Measurements from ENCODE around the gene LIMS4.
"Not testable (repeated sequence)": the region's sequence is repeated elsewhere in the genome, so short reads cannot be mapped to it uniquely, and the experiment has no call there.

GRCh38 chr2:110468921-110469320 lies 3.7 kb downstream of the LIMS4 start:
- not testable (repeated sequence) for TF ChIP-seq POLR2AphosphoS5 (IDR thresholded peaks at IDR 0.05; ENCODE audit: low read depth, low read length); POLR2A (IDR thresholded peaks at IDR 0.05; ENCODE audit: low read depth, low read length); TAF1 (IDR thresholded peaks at IDR 0.05; ENCODE audit: low read depth, low read length); PAX5 (IDR thresholded peaks at IDR 0.05; ENCODE audit: insufficient read depth, low read length, severe bottlenecking); SPI1 (IDR thresholded peaks at IDR 0.05; ENCODE audit: low read depth, low read length)

Measured in GM12891 (cell line).